Natural killer cell (primary cell): ENCODE data around the gene MAN1A1. TPM values are rescaled to one million over a fixed set of nuclear protein-coding genes. Genes with fewer than 3 reads are reported as not detected.

Source experiments
- ATAC-seq, 3 donors: fragments of 150-1000 bp in 2 of 3; fragments of 200-7000 bp in 1 of 3; cut with Tn5 transposase; 1 replicate in 1 of 3; 2 replicates in 2 of 3; pipeline ENCODE4 v1.10.0; 2021; ENCODE audit warnings: mild to moderate bottlenecking in 2 of 3, moderate library complexity in 2 of 3
- DNase-seq, 2 donors: peaks; one replicate each; pipeline versions ENCODE4 v3.0.0 to v3.0.0-alpha.2; 2013 to 2021; ENCODE audit warnings: mixed read lengths in 1 of 2
- H3K27ac ChIP-seq: one replicate; pipeline ENCODE4 v1.5.1; 2013; ENCODE audit warnings: mild to moderate bottlenecking, low read length
- H3K27me3 ChIP-seq: one replicate; pipeline ENCODE4 v1.6.1; 2013; ENCODE audit warnings: low read length; ENCODE audit not compliant: control insufficient read depth, insufficient read depth
- H3K36me3 ChIP-seq: one replicate; pipeline ENCODE4 v1.6.1; 2013; ENCODE audit warnings: low read length; ENCODE audit not compliant: control insufficient read depth, insufficient read depth
- H3K4me1 ChIP-seq: one replicate; pipeline ENCODE4 v1.6.1; 2013; ENCODE audit warnings: low read length; ENCODE audit not compliant: control insufficient read depth, insufficient read depth
- H3K4me3 ChIP-seq: one replicate; pipeline ENCODE4 v1.5.1; 2013; ENCODE audit warnings: low read length
- H3K9me3 ChIP-seq: one replicate; pipeline ENCODE4 v1.6.1; 2013; ENCODE audit warnings: low read length; ENCODE audit not compliant: control insufficient read depth, insufficient read depth
- H3K27ac Mint-ChIP-seq, 2 donors: one replicate each; pipeline ENCODE4 v1.8.0; 2022; ENCODE audit warnings: mild to moderate bottlenecking in 2 of 2, mixed read lengths in 2 of 2, moderate library complexity in 1 of 2
- H3K27me3 Mint-ChIP-seq, 2 donors: one replicate each; pipeline ENCODE4 v1.8.0; 2022; ENCODE audit warnings: low read depth in 2 of 2, mixed read lengths in 2 of 2
- H3K36me3 Mint-ChIP-seq: one replicate; pipeline ENCODE4 v1.8.0; 2022; ENCODE audit warnings: mixed read lengths
- H3K4me1 Mint-ChIP-seq, 2 donors: one replicate each; pipeline ENCODE4 v1.8.0; 2022; ENCODE audit warnings: mixed read lengths in 2 of 2
- H3K4me3 Mint-ChIP-seq: one replicate; pipeline ENCODE4 v1.8.0; 2022; ENCODE audit warnings: mild to moderate bottlenecking, moderate library complexity, mixed read lengths
- H3K9me3 Mint-ChIP-seq, 2 donors: one replicate each; pipeline ENCODE4 v1.8.0; 2022; ENCODE audit warnings: mixed read lengths in 2 of 2
- CTCF ChIP-seq: fragments of 200-600 bp; IDR thresholded peaks from one replicate; pipeline ENCODE4 v1.8.0; 2022; ENCODE audit warnings: antibody characterized with exemption
- WGBS: methylation state at CpG from one replicate; pipeline ENCODE4 v1.1.7; 2013; ENCODE audit warnings: missing lambda C conversion rate; ENCODE audit not compliant: insufficient coverage; 5-methylcytosine and 5-hydroxymethylcytosine counted together
- intact Hi-C: fragments of 100-400 bp; cut with micrococcal nuclease; formaldehyde crosslinking; loops from one replicate; pipeline ENCODE4 v1.14.2; 2022
- total RNA-seq, 4 donors: library from RNA; stranded (reverse); fragments of 120-200 nt in 1 of 4; gene quantifications; one replicate each; pipeline versions ENCODE4 v1.2.3 to v1.2.4, GENCODE V29; 2013 to 2022

The MAN1A1 gene
- total RNA-seq, 3 donors from 2014 or later (not counting 1 experiment from before 2014, with no cell fraction given), result 45.6 to 54.6 (median 53.6) TPM

GRCh38 chr6:119261944-119262284 lies 87.6 kb downstream of the MAN1A1 start:
- Mint-ChIP-seq H3K9me3 (no peaks in the 10 kb centered on the region), H3K36me3 (no peaks in the 10 kb centered on the region)
- WGBS, result 61% methylated on average over 3 of the region's 3 CpGs

DNA sequence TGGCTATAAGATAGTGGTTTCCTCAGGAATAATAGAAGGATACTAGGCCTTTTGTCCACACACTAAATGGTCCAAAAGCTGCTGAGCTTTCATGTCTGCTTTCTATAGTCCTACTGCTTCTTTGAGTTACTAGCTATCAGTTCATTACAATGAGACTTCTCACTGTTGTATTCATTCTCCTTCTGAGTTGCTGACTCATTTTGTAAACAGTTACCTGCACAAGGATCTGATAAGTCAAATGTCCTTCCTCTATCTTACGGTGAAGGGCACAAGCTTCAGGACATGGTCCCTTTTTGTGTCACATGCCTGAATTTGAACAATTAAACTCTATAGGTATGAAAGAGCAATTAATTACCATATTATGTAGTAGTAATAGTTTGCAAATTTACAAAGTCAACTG lies 90.5 kb downstream of the MAN1A1 start:
- Histone ChIP-seq H3K4me3 (no peak overlapping the region), H3K27me3 (no peaks in the 10 kb centered on the region), H3K27ac (no peak overlapping the region), H3K9me3 (no peaks in the 10 kb centered on the region), H3K4me1 (no peaks in the 10 kb centered on the region), H3K36me3 (no peaks in the 10 kb centered on the region)
- H3K4me1 Mint-ChIP-seq, result peaks cover 22 to 24% of the 10 kb centered on the region in 2 donors
- H3K4me3 Mint-ChIP-seq, result no peak overlapping the region
- intact Hi-C loops, result no loop called here
- ATAC-seq, result no peak
- H3K36me3 Mint-ChIP-seq, result no peaks in the 10 kb centered on the region
- no peaks in the 10 kb centered on the region for H3K27me3 Mint-ChIP-seq
- DNase-seq, result no peak
- H3K27ac Mint-ChIP-seq, result peak overlapping the region in 1 of 2 donors; percentile 19
- no peaks in the 10 kb centered on the region for H3K9me3 Mint-ChIP-seq
- no peak for TF ChIP-seq CTCF
- no CpG with 5 or more reads among the region's 1 CpG for WGBS

More at GRCh38 chr6:119261944-119262284, 87.6 kb downstream of the MAN1A1 start:
- H3K27ac ChIP-seq, result no peak overlapping the region
- Mint-ChIP-seq H3K4me3 (no peak overlapping the region), H3K27ac (peak overlapping the region; percentile 51 to 58), H3K4me1 (peaks cover 23 to 24% of the 10 kb centered on the region in 2 donors), H3K27me3 (no peaks in the 10 kb centered on the region)
- intact Hi-C loops, result loop anchor here (5.0 kb wide), 1 partner anchor 50 kb away; no protein-coding TSS in a partner anchor
- no peaks in the 10 kb centered on the region for H3K4me1 ChIP-seq
- no peaks in the 10 kb centered on the region for H3K36me3 ChIP-seq
- H3K27me3 ChIP-seq, result no peaks in the 10 kb centered on the region
- no peak overlapping the region for H3K4me3 ChIP-seq
- H3K9me3 ChIP-seq, result no peaks in the 10 kb centered on the region
- ATAC-seq (peak; percentile 56 to 90 (median 73)), DNase-seq (no peak)
- no peak for TF ChIP-seq CTCF

- Histone ChIP-seq H3K27me3 (no peaks in the 10 kb centered on the region), H3K4me1 (no peaks in the 10 kb centered on the region), H3K9me3 (no peaks in the 10 kb centered on the region), H3K4me3 (no peak overlapping the region), H3K27ac (no peak overlapping the region), H3K36me3 (no peaks in the 10 kb centered on the region)
- DNase-seq (no peak), ATAC-seq (no peak)
- Mint-ChIP-seq H3K4me3 (no peak overlapping the region), H3K36me3 (no peaks in the 10 kb centered on the region), H3K9me3 (no peaks in the 10 kb centered on the region), H3K4me1 (peaks cover 22 to 24% of the 10 kb centered on the region in 2 donors), H3K27ac (no peak overlapping the region), H3K27me3 (no peaks in the 10 kb centered on the region)
- TF ChIP-seq CTCF, result no peak
- intact Hi-C loops, result no loop called here
- WGBS, result no CpG with 5 or more reads among the region's 1 CpG
Observed at GRCh38 chr6:119257726-119258125, 91.8 kb downstream of the MAN1A1 start.

DNA sequence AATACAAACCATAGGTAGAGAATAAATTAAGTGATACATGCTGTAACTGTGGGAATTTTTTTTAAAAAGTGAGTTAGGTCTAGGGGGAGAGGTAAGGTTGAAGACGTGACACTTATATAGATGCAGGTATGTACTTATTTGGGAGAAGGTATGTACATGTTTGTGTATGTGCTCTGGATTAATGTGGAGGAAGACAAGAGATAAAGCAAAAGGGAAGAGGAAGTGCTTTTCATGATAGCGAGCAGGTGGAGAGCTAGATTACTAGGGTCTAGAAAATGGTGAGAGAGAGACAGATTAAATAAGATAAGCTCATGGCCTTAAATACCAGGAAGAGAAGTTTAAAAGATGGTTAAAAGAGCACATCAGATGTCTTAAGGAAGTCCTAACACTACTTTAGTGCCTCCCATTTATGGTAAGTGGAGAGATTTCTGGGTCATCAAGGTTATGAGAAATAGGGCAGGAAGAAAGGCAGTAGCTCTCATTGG lies 92.5 kb downstream of the MAN1A1 start:
- ATAC-seq (peak in 1 of 3 donors; percentile 32), DNase-seq (peak in 1 of 2 donors; percentile 5)
- Histone ChIP-seq H3K36me3 (no peaks in the 10 kb centered on the region), H3K4me3 (no peak overlapping the region), H3K27ac (peak overlapping the region; percentile 14), H3K27me3 (no peaks in the 10 kb centered on the region), H3K4me1 (no peaks in the 10 kb centered on the region), H3K9me3 (no peaks in the 10 kb centered on the region)
- intact Hi-C loops, result no loop called here
- Mint-ChIP-seq H3K4me1 (peaks cover 21 to 23% of the 10 kb centered on the region in 2 donors), H3K9me3 (no peaks in the 10 kb centered on the region), H3K27ac (peak overlapping the region in 1 of 2 donors; percentile 1), H3K4me3 (no peak overlapping the region), H3K27me3 (no peaks in the 10 kb centered on the region), H3K36me3 (no peaks in the 10 kb centered on the region)
- no peak for TF ChIP-seq CTCF
- WGBS, result 81% methylated on average over 2 of the region's 2 CpGs
